Large intestine (tissue), 3 donors: ENCODE data around the gene SAMM50. TPM values are rescaled to one million over a fixed set of nuclear protein-coding genes. Genes with fewer than 3 reads are reported as not detected.

Source experiments
- DNase-seq, 2 donors: peaks; one replicate each; pipeline versions ENCODE4 v3.0.0 to v3.0.0-alpha.2; 2013
- H3K27ac ChIP-seq: one replicate; pipeline ENCODE4 v1.5.1; 2013; ENCODE audit warnings: low read length
- H3K27me3 ChIP-seq: 2 replicates; pipeline ENCODE4 v1.6.1; 2013; ENCODE audit warnings: low read length; ENCODE audit not compliant: control insufficient read depth, insufficient read depth
- H3K36me3 ChIP-seq: 2 replicates; pipeline ENCODE4 v1.6.1; 2013; ENCODE audit warnings: low read length; ENCODE audit not compliant: control insufficient read depth, insufficient read depth
- H3K4me1 ChIP-seq: one replicate; pipeline ENCODE4 v1.6.1; 2013; ENCODE audit warnings: low read length; ENCODE audit not compliant: control insufficient read depth, insufficient read depth
- H3K4me3 ChIP-seq: one replicate; pipeline ENCODE4 v1.5.1; 2013; ENCODE audit warnings: low read length
- H3K9me3 ChIP-seq: one replicate; pipeline ENCODE4 v1.6.1; 2013; ENCODE audit warnings: mild to moderate bottlenecking, low read depth, low read length, moderate library complexity; ENCODE audit not compliant: control insufficient read depth
- WGBS: methylation state at CpG from one replicate; pipeline ENCODE4 v1.1.5; 2013; ENCODE audit warnings: low lambda C conversion rate; ENCODE audit not compliant: insufficient coverage; 5-methylcytosine and 5-hydroxymethylcytosine counted together
- polyA plus RNA-seq: library from polyadenylated mRNA; unstranded; fragments of 120-200 nt; gene quantifications from one replicate; pipeline ENCODE4 v1.2.1, GENCODE V29; 2013

Gene SAMM50
- polyA plus RNA-seq, 1 donor: 51.5 TPM

DNA sequence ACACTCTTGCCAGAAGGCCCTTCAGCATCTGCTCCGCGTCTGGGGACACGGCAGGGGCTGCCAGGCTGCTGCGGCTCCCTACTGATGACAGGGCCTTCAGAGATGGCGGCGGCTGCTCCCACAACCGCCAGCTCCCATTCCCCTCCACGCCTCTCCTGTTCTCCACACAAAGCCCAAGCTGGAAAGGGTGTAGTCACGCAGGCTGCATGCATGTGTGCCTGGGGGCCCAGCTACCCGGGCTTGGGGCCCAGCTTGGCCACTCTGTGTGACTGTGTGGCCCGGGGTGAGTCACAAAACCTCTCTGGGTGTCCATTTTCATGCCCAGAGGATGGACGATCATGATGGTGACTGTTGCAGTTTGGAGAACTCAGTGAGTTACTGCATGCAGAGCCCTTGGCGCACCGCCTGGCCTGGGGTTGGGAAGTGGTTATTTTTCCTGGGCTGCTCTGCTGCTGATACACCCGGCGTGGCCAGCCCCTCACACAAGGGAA, 37.1 kb downstream of the SAMM50 start:
- no CpG with 5 or more reads among the region's 16 CpGs for WGBS
- Histone ChIP-seq H3K36me3 (peaks cover 71% of the 10 kb centered on the region), H3K4me1 (no peaks in the 10 kb centered on the region), H3K4me3 (no peak overlapping the region), H3K9me3 (no peaks in the 10 kb centered on the region), H3K27ac (no peak overlapping the region), H3K27me3 (no peaks in the 10 kb centered on the region)
- no peak for DNase-seq

GRCh38 chr22:43993072-43993760, 38.0 kb downstream of the SAMM50 start:
- Histone ChIP-seq H3K9me3 (no peaks in the 10 kb centered on the region), H3K27me3 (no peaks in the 10 kb centered on the region), H3K27ac (no peak overlapping the region), H3K4me3 (no peak overlapping the region), H3K4me1 (no peaks in the 10 kb centered on the region), H3K36me3 (peaks cover 73% of the 10 kb centered on the region)
- WGBS: 14% methylated on average over 2 of the region's 20 CpGs
- DNase-seq: peak; percentile 11 to 29

- Histone ChIP-seq H3K27ac (no peak overlapping the region), H3K36me3 (peaks cover 74% of the 10 kb centered on the region), H3K4me3 (no peak overlapping the region), H3K9me3 (no peaks in the 10 kb centered on the region), H3K27me3 (no peaks in the 10 kb centered on the region), H3K4me1 (no peaks in the 10 kb centered on the region)
- no CpG with 5 or more reads among the region's 11 CpGs for WGBS
- DNase-seq: no peak
Observed at GRCh38 chr22:43994006-43994405, 38.8 kb downstream of the SAMM50 start.

DNA sequence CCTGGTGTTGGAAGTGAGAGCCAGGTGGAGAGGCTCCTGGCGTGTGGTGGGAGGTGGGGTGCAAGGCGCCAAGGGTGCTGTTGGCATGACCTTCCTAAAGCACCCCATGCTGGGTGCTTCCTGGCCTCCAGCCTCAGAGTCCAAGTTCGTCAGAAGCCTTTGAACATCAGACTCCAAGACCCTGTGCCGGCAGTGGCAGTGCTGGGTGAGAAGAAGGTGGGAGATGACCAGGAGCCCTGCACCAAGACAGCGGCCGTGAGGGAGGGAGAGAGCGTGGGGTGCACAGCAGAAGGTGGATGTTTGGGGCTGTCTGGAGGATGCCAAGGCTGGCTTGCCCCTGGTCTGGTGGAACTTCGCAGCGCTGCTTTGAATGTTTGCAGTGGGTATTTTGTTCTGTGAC, 39.2 kb downstream of the SAMM50 start:
- Histone ChIP-seq H3K4me3 (no peak overlapping the region), H3K27ac (no peak overlapping the region), H3K9me3 (no peaks in the 10 kb centered on the region), H3K36me3 (peaks cover 73% of the 10 kb centered on the region), H3K27me3 (no peaks in the 10 kb centered on the region), H3K4me1 (no peaks in the 10 kb centered on the region)
- no CpG with 5 or more reads among the region's 9 CpGs for WGBS
- DNase-seq: no peak

DNA sequence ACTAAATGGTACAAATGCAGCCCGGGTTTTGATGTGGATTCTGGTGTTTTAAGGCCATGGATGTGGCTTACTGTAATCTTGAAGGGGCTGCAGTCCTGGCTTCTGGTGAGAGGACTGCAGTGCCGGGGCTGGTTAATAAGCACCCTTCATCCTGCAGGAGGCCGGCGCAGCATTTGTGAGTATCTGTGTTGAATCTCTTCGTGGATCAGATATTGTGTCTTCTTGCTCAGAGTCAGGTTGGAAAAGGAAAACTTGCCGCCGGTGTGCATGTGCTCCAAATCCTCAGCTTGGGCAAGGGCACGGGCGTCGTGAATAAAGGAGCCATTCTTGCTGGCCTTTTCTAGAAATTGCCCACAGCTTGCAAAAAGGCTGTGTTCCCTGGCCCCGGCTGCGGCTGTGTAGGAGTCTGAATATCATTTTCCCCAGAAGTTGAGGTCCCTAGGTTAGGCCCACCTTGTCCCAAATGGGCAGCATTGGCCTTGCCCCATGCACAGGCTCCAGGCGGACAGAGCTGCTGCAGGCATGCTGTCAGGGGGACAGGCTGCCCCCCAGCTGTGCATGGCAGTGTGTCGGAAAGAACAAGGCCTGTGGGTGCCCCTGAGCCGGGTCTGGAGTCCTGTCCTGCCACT, 39.9 kb downstream of the SAMM50 start:
- no peak overlapping the region for H3K27ac ChIP-seq
- H3K4me3 ChIP-seq: no peak overlapping the region
- no peaks in the 10 kb centered on the region for H3K9me3 ChIP-seq
- no peaks in the 10 kb centered on the region for H3K4me1 ChIP-seq
- peaks cover 70% of the 10 kb centered on the region for H3K36me3 ChIP-seq
- H3K27me3 ChIP-seq: no peaks in the 10 kb centered on the region
- DNase-seq: no peak
- whole genome bisulfite sequencing: no CpG with 5 or more reads among the region's 15 CpGs

- no peak overlapping the region for H3K4me3 ChIP-seq
- no peak for DNase-seq
- peaks cover 65% of the 10 kb centered on the region for H3K36me3 ChIP-seq
- no peaks in the 10 kb centered on the region for H3K4me1 ChIP-seq
- H3K27ac ChIP-seq: no peak overlapping the region
- no CpG with 5 or more reads among the region's 10 CpGs for WGBS
- H3K9me3 ChIP-seq: no peaks in the 10 kb centered on the region
- H3K27me3 ChIP-seq: no peaks in the 10 kb centered on the region
Observed at GRCh38 chr22:43995798-43996169, 40.5 kb downstream of the SAMM50 start.

DNA sequence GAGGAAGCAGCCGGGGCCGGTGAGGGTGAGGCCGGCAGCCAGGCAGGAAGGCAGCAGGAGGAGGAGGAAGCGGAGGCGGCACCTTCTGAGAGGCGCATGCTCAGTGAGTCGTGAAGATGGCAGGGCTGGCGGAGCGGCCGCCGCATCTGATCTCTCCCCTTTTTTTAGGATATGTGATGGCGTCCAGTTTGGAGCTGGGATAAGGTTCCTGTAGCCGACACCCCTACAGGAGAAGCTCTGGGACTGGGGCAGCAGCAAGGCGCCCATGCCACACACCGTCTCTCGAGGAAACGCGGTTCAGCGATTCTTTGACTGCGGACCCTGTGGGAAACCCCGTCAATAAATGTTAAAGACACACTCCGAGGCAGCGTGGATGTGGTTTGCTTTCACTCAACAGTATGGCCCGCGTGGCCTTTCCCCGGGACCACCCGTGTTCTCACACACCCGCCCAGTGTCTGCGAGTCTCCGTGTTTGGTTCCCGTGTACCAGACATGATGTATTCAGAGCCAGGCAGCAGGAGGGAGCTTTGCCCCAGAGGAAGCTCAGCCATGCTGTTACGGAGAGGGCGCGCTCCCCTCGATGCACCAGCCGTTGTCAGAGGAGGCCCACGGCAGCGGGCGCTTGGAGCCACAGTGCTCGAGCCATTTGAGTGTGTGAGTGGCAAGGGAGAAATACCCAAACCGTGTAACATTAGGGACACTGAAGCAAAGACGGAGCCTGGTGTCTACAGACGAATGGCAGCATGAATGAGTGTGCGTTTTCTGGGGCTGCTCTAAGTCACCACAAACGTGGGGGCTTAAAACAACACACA, 41.1 kb downstream of the SAMM50 start:
- Histone ChIP-seq H3K4me3 (no peak overlapping the region), H3K9me3 (no peaks in the 10 kb centered on the region), H3K4me1 (no peaks in the 10 kb centered on the region), H3K27ac (no peak overlapping the region), H3K27me3 (no peaks in the 10 kb centered on the region), H3K36me3 (peaks cover 63% of the 10 kb centered on the region)
- no CpG with 5 or more reads among the region's 45 CpGs for WGBS
- DNase-seq: no peak

- H3K4me1 ChIP-seq: no peaks in the 10 kb centered on the region
- no peaks in the 10 kb centered on the region for H3K27me3 ChIP-seq
- H3K4me3 ChIP-seq: no peak overlapping the region
- H3K27ac ChIP-seq: no peak overlapping the region
- H3K9me3 ChIP-seq: no peaks in the 10 kb centered on the region
- WGBS: no CpG with 5 or more reads among the region's 8 CpGs
- peaks cover 58% of the 10 kb centered on the region for H3K36me3 ChIP-seq
- no peak for DNase-seq
Observed at GRCh38 chr22:43996981-43997265, 41.7 kb downstream of the SAMM50 start.

- Histone ChIP-seq H3K9me3 (no peaks in the 10 kb centered on the region), H3K36me3 (peaks cover 46% of the 10 kb centered on the region), H3K4me3 (no peak overlapping the region), H3K27me3 (no peaks in the 10 kb centered on the region), H3K4me1 (no peaks in the 10 kb centered on the region), H3K27ac (no peak overlapping the region)
- DNase-seq: no peak
- WGBS: no CpG with 5 or more reads among the region's 15 CpGs
Observed at GRCh38 chr22:43998679-43999264, 43.5 kb downstream of the SAMM50 start.

- H3K36me3 ChIP-seq: peaks cover 41% of the 10 kb centered on the region
- 100% methylated on average over 1 of the region's 3 CpGs for WGBS
Observed at GRCh38 chr22:43999378-43999777, 44.1 kb downstream of the SAMM50 start.

More at GRCh38 chr22:43999378-43999777, 44.1 kb downstream of the SAMM50 start:
- Histone ChIP-seq H3K27me3 (no peaks in the 10 kb centered on the region), H3K4me1 (no peaks in the 10 kb centered on the region), H3K9me3 (no peaks in the 10 kb centered on the region), H3K4me3 (no peak overlapping the region), H3K27ac (no peak overlapping the region)
- DNase-seq: no peak
